K562 (cell line): Measurements from ENCODE around the gene PTPN14. TPM values are rescaled to one million over a fixed set of nuclear protein-coding genes. Genes with fewer than 3 reads are reported as not detected.

Source experiments
- ATAC-seq: fragments of 200-7000 bp; cut with Tn5 transposase; 3 replicates; pipeline ENCODE4 v1.9.1; 2020; ENCODE audit warnings: moderate library complexity
- BruUV-seq: library from RNA; stranded (reverse); fragments of 400-500 nt; replicated peaks from 2 replicates; lab custom pipeline; 2021; lab: Mats Ljungman, UMichigan
- CTCF ChIA-PET: fragments of 300-600 bp; formaldehyde crosslinking; extraction: SDS; loops from one replicate; lab custom pipeline; 2021; ENCODE audit warnings: low intra/inter-chr PET ratio; lab: Yijun Ruan, JAX
- POLR2A ChIA-PET: fragments of 300-600, 350-650 bp; sonication (Branson Sonifier 250); formaldehyde crosslinking; extraction: SDS; loops from one replicate; lab custom pipeline; 2021; ENCODE audit warnings: antibody characterized with exemption, inconsistent platforms; lab: Yijun Ruan, JAX
- DNase-seq, 4 experiments: peaks; one replicate each; pipeline versions ENCODE4 v3.0.0 to v3.0.0-alpha.2; 2011 to 2018; ENCODE audit warnings: low spot score in 3 of 4, mixed read lengths in 3 of 4; ENCODE audit errors: extremely low read depth in 1 of 4
- FAIRE-seq: peaks from 2 replicates; lab custom pipeline; 2011; peaks lifted over from hg19 to GRCh38; lab: Jason Lieb, UNC
- H2AFZ ChIP-seq: 2 replicates; pipeline ENCODE4 v1.6.0; 2011; ENCODE audit warnings: low read depth, low read length, control low read depth, inconsistent platforms
- H3K27ac ChIP-seq: fragments of 200-600 bp; 3 replicates; pipeline ENCODE4 v1.8.0; 2011; ENCODE audit warnings: low read depth, mild to moderate bottlenecking, control low read depth, inconsistent platforms, low read length, moderate library complexity, mixed read lengths; ENCODE audit errors: extremely low read depth
- H3K27me3 ChIP-seq, 2 experiments: fragments of 300-600 bp in 1 of 2; 2 replicates in 1 of 2; 3 replicates in 1 of 2; pipeline versions ENCODE4 v1.6.0 to v1.8.0; 2011; ENCODE audit warnings: inconsistent platforms in 2 of 2, low read length in 2 of 2, mild to moderate bottlenecking in 1 of 2, mixed read lengths in 1 of 2, moderate library complexity in 1 of 2; ENCODE audit not compliant: control insufficient read depth in 2 of 2, insufficient read depth in 2 of 2
- H3K36me3 ChIP-seq: fragments of 300-600 bp; 3 replicates; pipeline ENCODE4 v1.8.0; 2011; ENCODE audit warnings: mild to moderate bottlenecking, low read length, inconsistent platforms; ENCODE audit not compliant: control insufficient read depth, insufficient read depth
- H3K4me1 ChIP-seq, 2 experiments: fragments of 200-600 bp in 1 of 2; replicated peaks in 1 of 2; 2 replicates in 1 of 2; 3 replicates in 1 of 2; pipeline versions ENCODE4 v1.5.1 to v1.8.0; 2011; ENCODE audit warnings: inconsistent platforms in 2 of 2, low read length in 2 of 2, mild to moderate bottlenecking in 1 of 2, mixed read lengths in 1 of 2, moderate library complexity in 1 of 2; ENCODE audit not compliant: control insufficient read depth in 2 of 2, insufficient read depth in 2 of 2
- H3K4me2 ChIP-seq: 2 replicates; pipeline ENCODE4 v1.6.1; 2011; ENCODE audit warnings: low read length, control low read depth, inconsistent platforms, mixed read lengths; ENCODE audit not compliant: insufficient read depth
- H3K4me3 ChIP-seq: fragments of 200-600 bp; sonication (generic), shearing (Covaris generic); 2 replicates; pipeline ENCODE4 v1.5.1; 2016; ENCODE audit warnings: control low read depth, inconsistent platforms
- H3K79me2 ChIP-seq: fragments of 200-600 bp; 3 replicates; pipeline ENCODE4 v1.8.0; 2011; ENCODE audit warnings: low read length, inconsistent platforms; ENCODE audit not compliant: control insufficient read depth, insufficient read depth
- H3K9ac ChIP-seq, 2 experiments: 2 replicates each; pipeline versions ENCODE4 v1.6.0 to v1.6.1; 2011; ENCODE audit warnings: low read depth in 2 of 2, low read length in 2 of 2, control low read depth in 1 of 2, inconsistent platforms in 1 of 2, mild to moderate bottlenecking in 1 of 2, mixed read lengths in 1 of 2; ENCODE audit not compliant: insufficient read depth in 1 of 2
- H3K9me1 ChIP-seq: one replicate; pipeline ENCODE4 v1.6.0; 2011; ENCODE audit warnings: inconsistent platforms, mild to moderate bottlenecking, low read length, moderate library complexity; ENCODE audit not compliant: control insufficient read depth, insufficient read depth
- H3K9me3 ChIP-seq: replicated peaks from 2 replicates; pipeline ENCODE4 v1.5.1; 2011; ENCODE audit warnings: low read depth, low read length, inconsistent platforms; ENCODE audit not compliant: control insufficient read depth, insufficient read depth
- H4K20me1 ChIP-seq: replicated peaks from 2 replicates; pipeline ENCODE4 v1.6.1; 2011; ENCODE audit warnings: low read length, inconsistent platforms, mixed read lengths; ENCODE audit not compliant: control insufficient read depth, insufficient read depth
- CEBPB ChIP-seq: fragments of 450-650 bp; IDR thresholded peaks from 2 replicates; pipeline ENCODE4 v1.6.1; 2016; ENCODE audit warnings: missing genetic modification characterization, missing compliant biosample characterization
- CEBPG ChIP-seq, 3 experiments: fragments of 200-800 bp in 1 of 3; sonication (Bioruptor generic) in 1 of 3; sonication (generic) in 1 of 3; formaldehyde crosslinking in 1 of 3; IDR thresholded peaks in 2 of 3; conservative IDR thresholded peaks in 1 of 3; 2 replicates each; pipeline versions ENCODE4 v1.6.1 to v1.8.0; 2016 to 2022; ENCODE audit warnings: missing compliant biosample characterization in 2 of 3, missing genetic modification characterization in 2 of 3, mild to moderate bottlenecking in 1 of 3, missing genetic modification reagents in 1 of 3
- HDAC8 ChIP-seq: fragments of 450-650 bp; IDR thresholded peaks from 2 replicates; pipeline ENCODE4 v1.6.1; 2016; ENCODE audit warnings: mild to moderate bottlenecking, missing genetic modification characterization, moderate library complexity, missing compliant biosample characterization
- NR4A1 ChIP-seq, 2 experiments: fragments of 250-450 bp in 1 of 2; fragments of 450-650 bp in 1 of 2; sonication (Bioruptor Pico) in 1 of 2; IDR thresholded peaks; 2 replicates each; pipeline versions ENCODE4 v1.4.0 to v1.6.1; 2016 to 2020; ENCODE audit warnings: mild to moderate bottlenecking in 2 of 2, missing compliant biosample characterization in 1 of 2, missing genetic modification characterization in 1 of 2, moderate library complexity in 1 of 2
- SAP30 ChIP-seq: fragments of 200-600 bp; sonication (generic); IDR thresholded peaks from 2 replicates; pipeline ENCODE4 v1.6.1; 2012; ENCODE audit warnings: borderline replicate concordance, low read depth, mild to moderate bottlenecking, moderate library complexity, low read length, control low read depth, inconsistent platforms; ENCODE audit not compliant: insufficient read depth, poor library complexity, severe bottlenecking
- TCFL5 ChIP-seq: fragments of 250-450 bp; sonication (Bioruptor Pico); conservative IDR thresholded peaks from 2 replicates; pipeline ENCODE4 v1.6.1; 2021; ENCODE audit warnings: mild to moderate bottlenecking, moderate library complexity, matching md5 sums
- XRCC5 ChIP-seq: fragments of 200-400 bp; formaldehyde crosslinking; IDR thresholded peaks from 2 replicates; pipeline ENCODE4 v1.6.1; 2017; ENCODE audit warnings: low read depth, mild to moderate bottlenecking, low read length
- ZNF274 ChIP-seq: IDR thresholded peaks from 2 replicates; pipeline ENCODE4 v1.6.1; 2011; ENCODE audit warnings: low read depth, mild to moderate bottlenecking, low read length, moderate library complexity, borderline replicate concordance
- ZNF354B ChIP-seq: fragments of 250-450 bp; sonication (Bioruptor Pico); IDR thresholded peaks from 2 replicates; pipeline ENCODE4 v1.4.0; 2020
- in situ Hi-C: fragments of 300-500 bp; cut with MboI; formaldehyde crosslinking; loops from 4 replicates; pipeline ENCODE4 v1.15.0; 2018; ENCODE audit warnings: inconsistent platforms, mixed read lengths
- intact Hi-C: fragments of 100-400 bp; cut with micrococcal nuclease; formaldehyde crosslinking; loops from 2 replicates; pipeline ENCODE4 v1.14.2; 2022
- polyA plus RNA-seq, 8 experiments: library from polyadenylated mRNA; depleted of rRNA in 4 of 8; stranded (reverse) in 5 of 8; unstranded in 3 of 8; fragments of >200 nt; fragmentation: Nextera tagmentation in 2 of 8; fragmentation: Illumina TruSeq in 1 of 8; extraction: Ambion mirVana in 2 of 8; extraction: Trizol in 1 of 8; gene quantifications; 2 replicates each; pipeline versions ENCODE4 v1.2.1 to v1.2.3, GENCODE V29; 2011 to 2014; ENCODE audit warnings: inconsistent platforms in 1 of 8, missing spikeins in 1 of 8
- total RNA-seq, 7 experiments: library from RNA; depleted of rRNA in 6 of 7; stranded (reverse); fragments of >200 nt in 6 of 7; fragmentation: Illumina TruSeq in 2 of 7; extraction: Trizol in 2 of 7; gene quantifications; 2 replicates each; pipeline versions ENCODE4 v1.2.1 to v1.2.3, GENCODE V29; 2011 to 2021; ENCODE audit warnings: low replicate concordance in 1 of 7

PTPN14 gene
- total and polyA plus RNA-seq, 9 of the 15 experiments (the other 6 are each of a cell fraction or from before 2014, with no cell fraction given): 0.01 to 0.29 (median 0.04) TPM; not detected in 6

DNA sequence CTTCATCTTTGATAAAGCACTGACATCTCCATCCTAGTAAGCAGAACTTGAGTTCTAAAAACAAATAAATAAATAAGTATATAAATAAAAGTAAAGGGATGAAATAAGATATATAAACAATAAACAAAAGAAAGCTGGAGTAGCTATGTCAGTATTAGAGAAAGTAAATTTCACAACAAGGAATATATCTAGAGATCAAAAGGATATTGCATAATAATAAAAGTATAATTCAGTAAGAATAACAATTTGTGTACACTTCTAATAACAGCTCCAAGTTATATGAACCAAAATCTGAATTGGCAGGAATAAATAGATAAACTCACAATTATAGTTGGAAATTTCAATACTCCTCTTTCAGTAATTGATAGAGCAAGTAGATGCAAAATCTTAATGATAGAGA, 41.8 kb upstream of the PTPN14 start:
- H3K4me1 ChIP-seq: no peaks in the 10 kb centered on the region
- H3K9ac ChIP-seq: no peak overlapping the region
- no peaks in the 10 kb centered on the region for H4K20me1 ChIP-seq
- no peaks in the 10 kb centered on the region for H3K36me3 ChIP-seq
- no peaks in the 10 kb centered on the region for H3K9me3 ChIP-seq
- no peak overlapping the region for H3K4me3 ChIP-seq
- intact Hi-C loops: no loop called here
- no peak overlapping the region for H3K27ac ChIP-seq
- H3K9me1 ChIP-seq: no peaks in the 10 kb centered on the region
- no peak for FAIRE-seq
- in situ Hi-C loops: no loop called here
- POLR2A ChIA-PET: no interaction called here
- no peak overlapping the region for H2AFZ ChIP-seq
- H3K79me2 ChIP-seq: no peaks in the 10 kb centered on the region
- no peak for TF ChIP-seq NR4A1 (CRISPR knock-in tag; IDR thresholded peaks at IDR 0.05)
- TF ChIP-seq NR4A1 (tag; IDR thresholded peaks at IDR 0.05): no peak
- TF ChIP-seq XRCC5: no peak
- TF ChIP-seq CEBPB (tag): peak; percentile 51; the same call in 1 of the 2 replicates
- TF ChIP-seq HDAC8 (tag): no peak
- TF ChIP-seq CEBPG (CRISPR knock-in tag; IDR thresholded peaks at IDR 0.05): no peak
- TF ChIP-seq CEBPG (tag; conservative IDR thresholded peaks at IDR 0.05 in 1 of 2, IDR thresholded peaks at IDR 0.05 in 1 of 2): peak in 1 of 2 experiments; percentile 80; a peak in 2 of 4 replicates
- TF ChIP-seq SAP30: no peak
- TF ChIP-seq TCFL5: no peak
- no peak for TF ChIP-seq ZNF354B
- no peak for TF ChIP-seq ZNF274
- no TSS peak for BruUV-seq
- ATAC-seq: no peak
- DNase-seq: no peak
- peaks cover 0 to 2% of the 10 kb centered on the region in 2 experiments; a peak in 3 of 5 replicates for H3K27me3 ChIP-seq
- CTCF ChIA-PET: interaction anchor here (0.7 kb wide), 1 partner anchor 377 kb away, joined by 5 read pairs; no protein-coding TSS in a partner anchor
- no peak overlapping the region for H3K4me2 ChIP-seq
